IMR-90 (cell line): ENCODE data around the gene PLEKHS1. TPM values are rescaled to one million over a fixed set of nuclear protein-coding genes. Genes with fewer than 3 reads are reported as not detected.
"Not testable (repeated sequence)": the region's sequence is repeated elsewhere in the genome, so short reads cannot be mapped to it uniquely, and the experiment has no call there.

Experiments used
- ATAC-seq: fragments of 200-7000 bp; cut with Tn5 transposase; 2 replicates; pipeline ENCODE4 v1.9.1; 2020; ENCODE audit warnings: low read depth, mild to moderate bottlenecking, moderate library complexity
- BruUV-seq: library from RNA; stranded (reverse); fragments of 400-500 nt; replicated peaks from 2 replicates; lab custom pipeline; 2021; lab: Mats Ljungman, UMichigan
- CTCF ChIA-PET: fragments of 300-600 bp; formaldehyde crosslinking; extraction: SDS; loops from one replicate; lab custom pipeline; 2021; ENCODE audit warnings: antibody characterized with exemption; lab: Yijun Ruan, JAX
- POLR2A ChIA-PET: fragments of 300-600 bp; sonication (Branson Sonifier 250); formaldehyde crosslinking; loops from one replicate; lab custom pipeline; 2022; ENCODE audit warnings: antibody characterized with exemption; ENCODE audit not compliant: unreplicated experiment; lab: Charles Lee
- DNase-seq: peaks from one replicate; pipeline ENCODE4 v3.0.0; 2013
- H2AFZ ChIP-seq: replicated peaks from 2 replicates; pipeline ENCODE3; 2013; ENCODE audit warnings: low read length, mild to moderate bottlenecking; ENCODE audit not compliant: poor library complexity
- H2AK5ac ChIP-seq: 2 replicates; pipeline ENCODE4 v1.6.1; 2013; ENCODE audit warnings: low read depth, low read length, inconsistent platforms
- H2AK9ac ChIP-seq: replicated peaks from 2 replicates; pipeline ENCODE3; 2013; ENCODE audit warnings: mild to moderate bottlenecking, low read depth, low read length, moderate library complexity; ENCODE audit not compliant: poor library complexity
- H2BK120ac ChIP-seq: 2 replicates; pipeline ENCODE4 v1.6.1; 2013; ENCODE audit warnings: low read depth, low read length, inconsistent platforms
- H2BK15ac ChIP-seq: 3 replicates; pipeline ENCODE4 v1.6.1; 2013; ENCODE audit warnings: low read depth, low read length, inconsistent platforms
- H2BK20ac ChIP-seq: 2 replicates; pipeline ENCODE4 v1.6.1; 2013; ENCODE audit warnings: low read depth, mild to moderate bottlenecking, inconsistent platforms, low read length, moderate library complexity
- H2BK5ac ChIP-seq: 2 replicates; pipeline ENCODE4 v1.6.1; 2013; ENCODE audit warnings: mild to moderate bottlenecking, low read depth, low read length, inconsistent platforms; ENCODE audit not compliant: poor library complexity, severe bottlenecking
- H3K14ac ChIP-seq: replicated peaks from 2 replicates; pipeline ENCODE4 v1.6.1; 2013; ENCODE audit warnings: low read depth, low read length, inconsistent platforms
- H3K18ac ChIP-seq: 2 replicates; pipeline ENCODE4 v1.6.1; 2013; ENCODE audit warnings: low read depth, low read length, control low read depth
- H3K23ac ChIP-seq: 2 replicates; pipeline ENCODE4 v1.6.1; 2013; ENCODE audit warnings: low read depth, low read length, inconsistent platforms
- H3K27ac ChIP-seq: 2 replicates; pipeline ENCODE4 v1.5.1; 2013; ENCODE audit warnings: mild to moderate bottlenecking, control low read depth, low read length; ENCODE audit not compliant: insufficient read depth
- H3K27me3 ChIP-seq: 2 replicates; pipeline ENCODE4 v1.6.1; 2013; ENCODE audit warnings: low read length; ENCODE audit not compliant: control insufficient read depth, insufficient read depth
- H3K36me3 ChIP-seq: 2 replicates; pipeline ENCODE4 v1.6.1; 2013; ENCODE audit warnings: low read length, mixed read lengths; ENCODE audit not compliant: control insufficient read depth, insufficient read depth
- H3K4ac ChIP-seq: 2 replicates; pipeline ENCODE4 v1.6.1; 2013; ENCODE audit warnings: low read depth, low read length, inconsistent platforms
- H3K4me1 ChIP-seq: 2 replicates; pipeline ENCODE4 v1.6.1; 2013; ENCODE audit warnings: low read length, mixed read lengths; ENCODE audit not compliant: control insufficient read depth, insufficient read depth
- H3K4me2 ChIP-seq: 2 replicates; pipeline ENCODE4 v1.6.1; 2013; ENCODE audit warnings: low read depth, mild to moderate bottlenecking, control low read depth, low read length, moderate library complexity
- H3K4me3 ChIP-seq: 2 replicates; pipeline ENCODE4 v1.5.1; 2013; ENCODE audit warnings: low read depth, mild to moderate bottlenecking, control low read depth, low read length, moderate library complexity; ENCODE audit not compliant: insufficient read depth
- H3K56ac ChIP-seq: 2 replicates; pipeline ENCODE4 v1.6.1; 2013; ENCODE audit warnings: low read length, inconsistent platforms; ENCODE audit not compliant: insufficient read depth; ENCODE audit errors: extremely low read depth
- H3K79me1 ChIP-seq, 2 experiments: 2 replicates each; pipeline ENCODE4 v1.6.1; 2013; ENCODE audit warnings: low read length in 2 of 2, inconsistent platforms in 1 of 2, low read depth in 1 of 2
- H3K9ac ChIP-seq: 2 replicates; pipeline ENCODE4 v1.6.1; 2013; ENCODE audit warnings: low read depth, low read length, control low read depth
- H3K9me1 ChIP-seq: 2 replicates; pipeline ENCODE4 v1.6.1; 2013; ENCODE audit warnings: low read length, inconsistent platforms; ENCODE audit not compliant: insufficient read depth
- H3K9me3 ChIP-seq: 2 replicates; pipeline ENCODE4 v1.6.1; 2013; ENCODE audit warnings: low read length; ENCODE audit not compliant: control insufficient read depth, insufficient read depth
- H4K20me1 ChIP-seq: 2 replicates; pipeline ENCODE4 v1.6.1; 2013; ENCODE audit warnings: low read length, inconsistent platforms; ENCODE audit not compliant: insufficient read depth
- H4K5ac ChIP-seq: 2 replicates; pipeline ENCODE4 v1.6.1; 2013; ENCODE audit warnings: mild to moderate bottlenecking, low read depth, low read length, control low read depth
- H4K8ac ChIP-seq, 2 experiments: 2 replicates each; pipeline ENCODE4 v1.6.1; 2013; ENCODE audit warnings: low read depth in 2 of 2, low read length in 2 of 2, control low read depth in 1 of 2, inconsistent platforms in 1 of 2
- H4K91ac ChIP-seq: 2 replicates; pipeline ENCODE4 v1.6.1; 2013; ENCODE audit warnings: low read depth, low read length, inconsistent platforms; ENCODE audit not compliant: insufficient read depth
- WGBS, 2 experiments: methylation state at CpG; one replicate each; pipeline versions ENCODE4 v1.1.5 to v1.1.7; 2013; ENCODE audit warnings: missing lambda C conversion rate in 2 of 2; ENCODE audit not compliant: insufficient read length in 1 of 2; ENCODE audit errors: extremely low coverage in 2 of 2; 5-methylcytosine and 5-hydroxymethylcytosine counted together
- dilution Hi-C: fragments of 300-500 bp; cut with HindIII; formaldehyde crosslinking; loops from one replicate; pipeline ENCODE4 v1.14.3; 2018; ENCODE audit warnings: low sequenced_read_pairs; ENCODE audit not compliant: unreplicated experiment
- in situ Hi-C: fragments of 300-500 bp; cut with MboI; formaldehyde crosslinking; loops from 3 replicates; pipeline ENCODE4 v1.14.3; 2019; ENCODE audit warnings: low sequenced_read_pairs, inconsistent platforms, mixed read lengths
- intact Hi-C: fragments of 100-400 bp; cut with micrococcal nuclease; formaldehyde crosslinking; loops from 2 replicates; pipeline ENCODE4 v1.10.0; 2022
- polyA plus RNA-seq, 3 experiments: library from polyadenylated mRNA; depleted of rRNA; stranded (reverse); fragments of >200 nt; gene quantifications; 2 replicates each; pipeline ENCODE4 v1.2.3, GENCODE V29; 2012; ENCODE audit warnings: low replicate concordance in 1 of 3
- total RNA-seq: library from RNA; depleted of rRNA; stranded (reverse); fragments of >200 nt; gene quantifications from 2 replicates; pipeline ENCODE4 v1.2.3, GENCODE V29; 2012

The PLEKHS1 gene
- total and polyA plus RNA-seq, 2 of the 4 experiments (the other 2 are of a cell fraction) = not detected

- H3K27ac ChIP-seq, H3K4me1 ChIP-seq, intact Hi-C loops, CTCF ChIA-PET, H3K4me3 ChIP-seq, H2BK5ac ChIP-seq, H4K8ac ChIP-seq, H3K4me2 ChIP-seq, H2BK15ac ChIP-seq, H2AK9ac ChIP-seq, H2BK120ac ChIP-seq, H2BK20ac ChIP-seq, H3K18ac ChIP-seq, H3K9ac ChIP-seq, H3K36me3 ChIP-seq, DNase-seq, H3K14ac ChIP-seq, BruUV-seq, H3K79me1 ChIP-seq, H4K20me1 ChIP-seq, H3K9me3 ChIP-seq, ATAC-seq, H3K4ac ChIP-seq, H3K9me1 ChIP-seq, H4K5ac ChIP-seq, POLR2A ChIA-PET, H3K56ac ChIP-seq, H2AK5ac ChIP-seq, dilution Hi-C loops, in situ Hi-C loops, H2AFZ ChIP-seq, H3K23ac ChIP-seq, H4K91ac ChIP-seq: not testable (repeated sequence)
- peaks cover 11% of the 10 kb centered on the region for H3K27me3 ChIP-seq
- WGBS, 2 experiments = 50% methylated on average over 1 of the region's 3 CpGs; no CpG with 5 or more reads in 1 of the 2 experiments
Measured at GRCh38 chr10:113771131-113771530, 19.6 kb downstream of the PLEKHS1 start.
